HG03095 (cell line): ENCODE data around the gene CEPT1.

Experiments used
- ATAC-seq: cut with Tn5 transposase; IDR thresholded peaks from one replicate; pipeline ENCODE4 v1.9.1; 2021; ENCODE audit warnings: moderate library complexity; ENCODE audit not compliant: unreplicated experiment

Gene CEPT1

GRCh38 chr1:111225717-111226400 is 85.8 kb downstream of the CEPT1 start:
- no peak for ATAC-seq

DNA sequence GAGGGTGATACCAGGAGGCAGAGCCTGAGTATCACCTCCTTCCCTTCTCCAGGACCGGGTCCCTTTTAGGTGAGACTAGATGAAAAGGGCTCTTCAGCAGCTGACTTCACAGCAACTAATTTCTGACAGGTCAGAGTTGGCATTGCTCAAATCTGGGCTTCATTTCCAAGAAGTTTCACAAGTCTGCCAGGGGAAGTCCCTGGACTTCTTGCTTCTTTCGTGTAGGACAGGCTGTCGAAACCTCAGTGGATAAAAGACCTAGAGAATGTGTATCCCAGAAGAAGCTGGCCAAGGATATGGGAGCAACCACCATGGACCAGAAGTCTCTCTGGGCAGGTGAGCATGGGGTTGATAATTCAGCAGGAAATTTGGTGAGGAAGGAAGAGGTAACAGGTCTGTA is 87.4 kb downstream of the CEPT1 start, which contains the start of gene CHI3L2:
TSS of gene CHI3L2 (plus strand) at position 280 of the 400 bp plus-strand sequence. CDS start at position 297, 17 bp downstream.
- no peak for ATAC-seq

GRCh38 chr1:111227851-111228747 is 88.1 kb downstream of the CEPT1 start:
- no peak for ATAC-seq

- no peak for ATAC-seq
These were observed 88.7 kb downstream of the CEPT1 start for GRCh38 chr1:111228748-111229126.

DNA sequence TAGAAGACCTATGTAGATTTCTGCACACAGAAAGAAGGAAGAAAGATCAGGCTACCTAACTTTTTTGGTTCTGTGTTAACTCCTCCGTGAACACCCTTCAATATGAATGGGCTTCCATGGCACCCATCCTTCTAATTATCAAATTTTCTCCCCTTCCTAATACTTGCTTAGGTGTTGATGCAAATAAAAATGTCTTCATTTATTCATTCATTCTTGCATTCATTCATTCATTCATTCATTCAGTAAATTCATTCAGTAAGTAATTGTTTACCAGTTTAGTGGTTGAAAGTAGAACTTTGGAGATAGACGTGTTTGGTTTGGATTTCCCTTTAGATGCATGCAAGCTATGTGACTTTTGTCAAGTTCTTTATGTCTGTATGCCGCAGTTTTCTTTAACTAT is 92.1 kb downstream of the CEPT1 start:
- ATAC-seq: no peak

DNA sequence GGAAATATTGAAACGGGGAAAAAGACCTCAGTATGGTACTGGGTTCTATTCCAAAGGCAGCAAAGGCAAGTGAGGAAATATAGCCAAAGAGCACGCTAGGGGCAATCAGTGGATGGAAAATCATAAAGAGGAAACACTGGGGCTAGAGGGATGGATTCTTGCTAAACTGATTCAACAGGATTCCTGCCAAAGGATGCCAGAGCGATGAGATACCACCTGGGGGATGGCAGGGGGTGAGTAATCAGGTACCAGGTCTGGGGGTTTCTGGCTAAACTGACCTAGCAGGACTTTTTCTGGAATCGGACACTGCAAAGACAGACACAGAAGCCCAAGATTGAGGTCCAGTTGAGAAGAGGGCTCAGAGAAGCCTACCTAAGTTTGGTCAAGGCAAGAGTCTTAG is 94.2 kb downstream of the CEPT1 start:
- ATAC-seq: no peak
